ENCODE data around the gene ETFB.

ETFB gene

DNA sequence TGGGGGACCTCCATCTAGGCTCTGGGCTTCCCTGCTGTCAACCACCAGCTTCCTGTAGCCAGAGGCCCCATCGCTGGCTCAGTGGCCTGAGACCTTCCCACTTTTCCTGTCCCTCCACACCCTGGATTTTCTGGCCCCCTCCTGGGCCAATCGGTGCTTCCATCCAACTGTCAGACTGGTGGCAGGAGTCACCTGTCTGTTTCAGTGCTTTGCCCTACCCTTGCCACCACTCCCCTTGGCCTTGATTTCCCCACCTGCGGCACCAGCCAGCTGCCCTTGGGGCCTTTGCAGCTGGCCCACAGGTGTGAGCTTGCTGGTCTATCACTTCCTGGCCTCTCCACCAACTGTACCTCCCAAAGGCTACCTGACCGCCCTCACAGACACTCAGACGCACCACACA is 36.8 kb downstream of the ETFB start:
- Histone ChIP-seq H3K27ac (ENCODE audit: insufficient read depth, low read length, poor library complexity, severe bottlenecking) (no peak overlapping the region), H3K4me1 (ENCODE audit: control insufficient read depth, insufficient read depth, low read length, poor library complexity, severe bottlenecking) (peaks cover 5% of the 10 kb centered on the region), H3K27me3 (replicated peaks; ENCODE audit: control insufficient read depth, insufficient read depth, low read length, poor library complexity, severe bottlenecking) (peaks cover 32% of the 10 kb centered on the region), H3K9me3 (ENCODE audit: control insufficient read depth, low read length) (no peaks in the 10 kb centered on the region), H3K4me3 (ENCODE audit: insufficient read depth, low read depth, low read length, poor library complexity, severe bottlenecking) (no peak overlapping the region), H3K36me3 (ENCODE audit: control insufficient read depth, insufficient read depth, low read length) (no peaks in the 10 kb centered on the region)
- DNase-seq, result no peak

DNA sequence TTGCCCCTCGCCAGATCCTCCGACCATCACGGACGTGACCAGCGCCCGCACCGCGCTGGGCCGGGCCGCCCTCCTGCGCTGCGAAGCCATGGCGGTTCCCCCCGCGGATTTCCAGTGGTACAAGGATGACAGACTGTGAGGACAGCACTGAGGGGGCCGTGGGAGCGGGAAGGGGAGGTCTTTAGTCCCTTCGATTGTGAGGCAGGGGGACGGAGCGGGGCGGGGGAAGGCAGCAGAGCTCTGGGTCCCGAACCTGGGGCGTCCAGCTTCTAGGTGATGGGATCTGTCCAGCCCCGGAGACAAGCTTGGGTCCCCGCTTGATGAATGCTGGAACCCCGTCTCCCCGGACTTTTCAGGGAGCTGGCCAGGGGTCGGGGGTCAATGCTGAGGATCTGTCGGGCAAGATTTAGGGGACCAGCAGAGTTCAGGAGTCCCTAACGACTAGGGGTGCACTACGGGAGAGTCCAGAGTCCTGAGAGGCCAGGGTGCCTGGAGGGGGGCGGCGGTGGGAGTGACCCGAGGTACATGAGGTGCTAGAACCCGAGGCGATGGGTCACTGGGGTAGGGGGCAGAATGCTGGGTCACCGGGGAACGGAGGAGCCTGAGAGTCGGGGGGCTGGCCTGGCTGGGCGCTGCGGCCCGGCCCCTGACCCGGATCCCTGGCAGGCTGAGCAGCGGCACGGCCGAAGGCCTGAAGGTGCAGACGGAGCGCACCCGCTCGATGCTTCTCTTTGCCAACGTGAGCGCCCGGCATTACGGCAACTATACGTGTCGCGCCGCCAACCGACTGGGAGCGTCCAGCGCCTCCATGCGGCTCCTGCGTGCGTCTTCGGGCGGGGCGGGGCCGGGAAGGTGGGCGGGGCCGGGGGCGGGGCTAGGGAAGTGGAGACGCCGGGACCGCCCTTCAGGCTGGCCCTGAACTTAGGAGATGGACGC is 38.9 kb downstream of the ETFB start:
- H3K27me3 ChIP-seq (replicated peaks; ENCODE audit: control insufficient read depth, insufficient read depth, low read length, poor library complexity, severe bottlenecking), result peaks cover 32% of the 10 kb centered on the region
- H3K4me3 ChIP-seq (ENCODE audit: insufficient read depth, low read depth, low read length, poor library complexity, severe bottlenecking), result peak overlapping the region; percentile 22
- H3K9me3 ChIP-seq (ENCODE audit: control insufficient read depth, low read length), result no peaks in the 10 kb centered on the region
- peak in 2 of 3 donors; percentile 25 to 35 for DNase-seq
- no peak overlapping the region for H3K27ac ChIP-seq (ENCODE audit: insufficient read depth, low read length, poor library complexity, severe bottlenecking)
- H3K36me3 ChIP-seq (ENCODE audit: control insufficient read depth, insufficient read depth, low read length), result no peaks in the 10 kb centered on the region
- H3K4me1 ChIP-seq (ENCODE audit: control insufficient read depth, insufficient read depth, low read length, poor library complexity, severe bottlenecking), result peaks cover 5% of the 10 kb centered on the region

DNA sequence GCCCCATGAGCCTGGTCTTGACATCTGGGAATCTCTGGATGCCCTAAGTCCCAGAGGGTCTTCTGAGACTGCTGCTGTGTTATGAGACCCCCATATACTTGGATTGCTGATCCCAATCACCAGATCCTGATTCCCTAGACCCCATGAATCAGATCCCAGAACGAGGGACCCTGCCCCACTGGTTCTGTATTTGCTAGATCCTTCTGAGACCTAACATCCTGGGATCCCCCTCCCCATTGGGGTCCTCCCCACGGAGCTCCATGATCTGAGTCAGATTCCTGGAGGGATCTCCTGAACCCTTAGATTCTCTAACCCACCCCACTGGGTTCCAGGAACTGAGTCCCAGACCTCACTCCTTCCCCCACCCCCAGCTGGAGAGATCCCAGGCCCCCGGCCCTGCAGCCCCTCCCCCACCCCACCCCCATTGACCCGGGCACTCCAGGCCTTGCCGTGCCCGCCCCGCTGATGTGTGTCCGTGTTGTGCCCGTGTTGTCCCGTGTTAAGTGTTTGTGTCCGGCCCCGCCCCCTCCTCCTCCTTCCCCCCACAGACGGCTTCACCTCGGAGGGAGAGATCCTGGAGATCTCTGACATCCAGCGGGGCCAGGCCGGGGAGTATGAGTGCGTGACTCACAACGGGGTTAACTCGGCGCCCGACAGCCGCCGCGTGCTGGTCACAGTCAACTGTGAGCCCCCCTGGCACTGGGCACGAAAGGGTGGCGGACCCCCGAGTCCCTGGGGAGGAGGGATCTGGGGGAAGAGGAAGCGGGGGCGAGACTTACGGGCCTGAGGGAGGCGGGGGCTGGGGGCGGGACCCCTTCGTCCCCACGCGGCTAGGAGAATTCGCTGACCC is 39.7 kb downstream of the ETFB start:
- Histone ChIP-seq H3K4me3 (ENCODE audit: insufficient read depth, low read depth, low read length, poor library complexity, severe bottlenecking) (no peak overlapping the region), H3K4me1 (ENCODE audit: control insufficient read depth, insufficient read depth, low read length, poor library complexity, severe bottlenecking) (peaks cover 5% of the 10 kb centered on the region), H3K27ac (ENCODE audit: insufficient read depth, low read length, poor library complexity, severe bottlenecking) (no peak overlapping the region), H3K36me3 (ENCODE audit: control insufficient read depth, insufficient read depth, low read length) (no peaks in the 10 kb centered on the region), H3K9me3 (ENCODE audit: control insufficient read depth, low read length) (no peaks in the 10 kb centered on the region), H3K27me3 (replicated peaks; ENCODE audit: control insufficient read depth, insufficient read depth, low read length, poor library complexity, severe bottlenecking) (peaks cover 32% of the 10 kb centered on the region)
- DNase-seq, result no peak

DNA sequence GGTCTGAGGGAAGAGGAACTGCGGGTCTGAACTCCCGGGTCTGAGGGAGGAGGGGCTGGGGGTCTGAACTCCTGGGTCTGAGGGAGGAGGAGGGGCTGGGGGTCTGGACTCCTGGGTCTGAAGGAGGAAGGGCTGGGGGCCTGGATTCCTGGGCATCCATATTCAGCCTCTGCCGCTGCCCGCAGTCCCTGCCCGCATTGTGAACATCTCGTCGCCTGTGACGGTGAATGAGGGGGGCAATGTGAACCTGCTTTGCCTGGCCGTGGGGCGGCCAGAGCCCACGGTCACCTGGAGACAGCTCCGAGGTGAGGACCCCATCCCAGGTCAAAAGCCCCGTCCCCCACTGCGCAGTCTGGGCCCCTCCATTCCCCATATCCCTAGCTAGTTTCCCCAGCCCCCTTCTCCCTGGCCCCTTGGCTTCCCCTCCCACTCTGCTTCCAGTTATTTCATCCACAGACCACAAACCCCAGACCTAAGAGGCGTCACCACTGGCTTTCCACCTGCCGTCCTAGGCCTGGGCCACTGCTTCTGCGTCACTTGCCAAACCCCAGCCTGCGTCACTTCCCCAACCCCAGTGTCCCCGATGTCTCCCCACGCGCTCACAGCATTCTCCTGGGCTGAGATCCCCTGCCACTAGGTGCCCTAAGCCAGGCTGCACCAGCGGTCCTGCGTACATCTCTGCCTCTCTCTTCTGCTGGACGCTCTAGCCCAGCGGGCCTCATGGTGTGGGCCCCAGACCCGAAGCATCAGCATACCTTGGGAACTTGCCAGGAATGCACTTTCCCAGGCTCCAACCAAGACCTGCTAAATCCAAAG is 40.8 kb downstream of the ETFB start:
- H3K36me3 ChIP-seq (ENCODE audit: control insufficient read depth, insufficient read depth, low read length), result no peaks in the 10 kb centered on the region
- no peaks in the 10 kb centered on the region for H3K9me3 ChIP-seq (ENCODE audit: control insufficient read depth, low read length)
- no peak for DNase-seq
- H3K27me3 ChIP-seq (replicated peaks; ENCODE audit: control insufficient read depth, insufficient read depth, low read length, poor library complexity, severe bottlenecking), result peaks cover 32% of the 10 kb centered on the region
- no peak overlapping the region for H3K4me3 ChIP-seq (ENCODE audit: insufficient read depth, low read depth, low read length, poor library complexity, severe bottlenecking)
- no peak overlapping the region for H3K27ac ChIP-seq (ENCODE audit: insufficient read depth, low read length, poor library complexity, severe bottlenecking)
- peaks cover 5% of the 10 kb centered on the region for H3K4me1 ChIP-seq (ENCODE audit: control insufficient read depth, insufficient read depth, low read length, poor library complexity, severe bottlenecking)

DNA sequence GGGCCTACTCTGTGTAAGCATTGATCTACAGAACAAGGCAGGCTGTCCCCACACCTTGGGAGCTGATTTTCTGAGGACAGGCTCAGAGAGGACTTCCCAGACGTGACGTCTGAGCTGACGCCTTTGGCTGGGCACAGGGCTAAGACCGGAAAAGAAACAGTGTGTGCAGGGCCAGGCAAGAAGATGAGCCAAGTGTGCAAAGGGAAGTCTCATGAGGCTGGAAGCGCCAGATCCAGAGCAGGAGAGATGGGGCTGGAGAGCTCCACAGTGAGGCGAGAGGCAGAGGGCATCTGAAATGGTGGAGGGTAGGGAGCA is 42.1 kb downstream of the ETFB start:
- Histone ChIP-seq H3K36me3 (ENCODE audit: control insufficient read depth, insufficient read depth, low read length) (no peaks in the 10 kb centered on the region), H3K9me3 (ENCODE audit: control insufficient read depth, low read length) (no peaks in the 10 kb centered on the region), H3K27ac (ENCODE audit: insufficient read depth, low read length, poor library complexity, severe bottlenecking) (no peak overlapping the region), H3K4me3 (ENCODE audit: insufficient read depth, low read depth, low read length, poor library complexity, severe bottlenecking) (no peak overlapping the region), H3K4me1 (ENCODE audit: control insufficient read depth, insufficient read depth, low read length, poor library complexity, severe bottlenecking) (peaks cover 5% of the 10 kb centered on the region), H3K27me3 (replicated peaks; ENCODE audit: control insufficient read depth, insufficient read depth, low read length, poor library complexity, severe bottlenecking) (peaks cover 32% of the 10 kb centered on the region)
- DNase-seq, result no peak

DNA sequence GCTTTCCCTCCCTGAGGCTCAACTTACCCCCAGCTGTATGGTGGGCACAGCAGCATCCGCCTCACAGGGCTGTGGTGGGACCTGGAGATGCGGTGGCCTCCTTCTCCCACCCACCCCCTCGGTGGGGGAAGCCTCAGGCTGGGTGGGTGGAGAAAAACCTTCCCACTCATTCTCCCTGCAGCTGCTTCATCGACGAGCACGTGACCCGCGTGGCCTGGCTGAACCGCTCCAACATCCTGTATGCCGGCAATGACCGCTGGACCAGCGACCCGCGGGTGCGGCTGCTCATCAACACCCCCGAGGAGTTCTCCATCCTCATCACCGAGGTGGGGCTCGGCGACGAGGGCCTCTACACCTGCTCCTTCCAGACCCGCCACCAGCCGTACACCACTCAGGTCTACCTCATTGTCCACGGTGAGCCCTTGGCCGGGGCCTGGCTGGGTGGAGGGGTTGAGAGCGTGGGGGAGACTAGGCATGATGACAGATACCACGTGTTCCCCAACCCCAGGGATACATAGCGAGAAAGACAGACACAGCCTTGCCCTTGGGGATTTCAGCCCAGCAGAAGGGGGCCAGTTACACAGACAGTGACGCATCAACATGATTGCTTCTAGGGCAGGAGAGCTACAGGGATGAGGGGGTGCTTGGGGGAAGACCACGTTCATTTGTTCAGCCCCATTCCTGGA is 42.6 kb downstream of the ETFB start:
- Histone ChIP-seq H3K27ac (ENCODE audit: insufficient read depth, low read length, poor library complexity, severe bottlenecking) (no peak overlapping the region), H3K4me1 (ENCODE audit: control insufficient read depth, insufficient read depth, low read length, poor library complexity, severe bottlenecking) (peaks cover 5% of the 10 kb centered on the region), H3K4me3 (ENCODE audit: insufficient read depth, low read depth, low read length, poor library complexity, severe bottlenecking) (no peak overlapping the region), H3K36me3 (ENCODE audit: control insufficient read depth, insufficient read depth, low read length) (no peaks in the 10 kb centered on the region), H3K9me3 (ENCODE audit: control insufficient read depth, low read length) (no peaks in the 10 kb centered on the region), H3K27me3 (replicated peaks; ENCODE audit: control insufficient read depth, insufficient read depth, low read length, poor library complexity, severe bottlenecking) (peaks cover 29% of the 10 kb centered on the region)
- no peak for DNase-seq

DNA sequence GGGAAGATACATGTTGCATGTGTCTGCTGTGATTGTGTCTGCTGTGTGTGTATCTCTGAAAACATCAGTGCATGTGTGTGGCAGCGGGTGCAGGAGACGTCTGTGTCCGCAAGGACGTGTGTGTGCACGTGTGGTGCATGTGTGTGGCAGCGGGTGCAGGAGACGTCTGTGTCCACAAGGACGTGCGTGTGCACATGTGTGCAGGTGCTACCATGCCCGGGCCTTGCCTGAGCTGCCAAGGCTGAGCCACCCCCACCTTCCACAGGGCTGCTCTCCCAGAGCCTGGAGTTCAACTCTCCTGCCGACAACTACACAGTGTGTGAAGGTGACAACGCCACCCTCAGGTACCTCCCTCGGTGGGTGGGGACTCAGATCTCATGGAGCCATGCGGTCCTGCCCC is 44.4 kb downstream of the ETFB start:
- Histone ChIP-seq H3K27ac (ENCODE audit: insufficient read depth, low read length, poor library complexity, severe bottlenecking) (no peak overlapping the region), H3K9me3 (ENCODE audit: control insufficient read depth, low read length) (no peaks in the 10 kb centered on the region), H3K4me1 (ENCODE audit: control insufficient read depth, insufficient read depth, low read length, poor library complexity, severe bottlenecking) (no peaks in the 10 kb centered on the region), H3K27me3 (replicated peaks; ENCODE audit: control insufficient read depth, insufficient read depth, low read length, poor library complexity, severe bottlenecking) (peaks cover 11% of the 10 kb centered on the region), H3K36me3 (ENCODE audit: control insufficient read depth, insufficient read depth, low read length) (no peaks in the 10 kb centered on the region), H3K4me3 (ENCODE audit: insufficient read depth, low read depth, low read length, poor library complexity, severe bottlenecking) (no peak overlapping the region)
- no peak for DNase-seq

DNA sequence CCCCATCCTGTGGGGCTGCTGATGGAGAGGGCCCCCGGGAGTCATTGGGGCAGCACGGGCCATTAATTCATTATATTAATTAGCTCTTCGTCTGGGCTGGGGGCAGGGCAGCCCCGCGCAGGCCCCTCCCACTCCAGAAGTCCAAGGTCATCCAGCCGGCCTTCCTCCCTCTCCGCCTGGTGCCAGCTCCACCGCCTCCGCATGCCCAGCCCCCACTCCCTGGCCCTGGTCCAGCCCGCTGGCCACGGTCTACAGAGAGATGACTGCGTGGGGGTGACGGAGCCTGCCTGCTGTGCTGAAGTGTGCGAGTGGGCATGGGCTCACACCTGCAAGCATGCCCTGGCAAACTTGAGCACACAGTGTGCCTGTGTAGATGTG is 45.9 kb downstream of the ETFB start:
- Histone ChIP-seq H3K4me3 (ENCODE audit: insufficient read depth, low read depth, low read length, poor library complexity, severe bottlenecking) (no peak overlapping the region), H3K27ac (ENCODE audit: insufficient read depth, low read length, poor library complexity, severe bottlenecking) (no peak overlapping the region), H3K4me1 (ENCODE audit: control insufficient read depth, insufficient read depth, low read length, poor library complexity, severe bottlenecking) (no peaks in the 10 kb centered on the region), H3K27me3 (replicated peaks; ENCODE audit: control insufficient read depth, insufficient read depth, low read length, poor library complexity, severe bottlenecking) (no peaks in the 10 kb centered on the region), H3K9me3 (ENCODE audit: control insufficient read depth, low read length) (no peaks in the 10 kb centered on the region), H3K36me3 (ENCODE audit: control insufficient read depth, insufficient read depth, low read length) (no peaks in the 10 kb centered on the region)
- no peak for DNase-seq

DNA sequence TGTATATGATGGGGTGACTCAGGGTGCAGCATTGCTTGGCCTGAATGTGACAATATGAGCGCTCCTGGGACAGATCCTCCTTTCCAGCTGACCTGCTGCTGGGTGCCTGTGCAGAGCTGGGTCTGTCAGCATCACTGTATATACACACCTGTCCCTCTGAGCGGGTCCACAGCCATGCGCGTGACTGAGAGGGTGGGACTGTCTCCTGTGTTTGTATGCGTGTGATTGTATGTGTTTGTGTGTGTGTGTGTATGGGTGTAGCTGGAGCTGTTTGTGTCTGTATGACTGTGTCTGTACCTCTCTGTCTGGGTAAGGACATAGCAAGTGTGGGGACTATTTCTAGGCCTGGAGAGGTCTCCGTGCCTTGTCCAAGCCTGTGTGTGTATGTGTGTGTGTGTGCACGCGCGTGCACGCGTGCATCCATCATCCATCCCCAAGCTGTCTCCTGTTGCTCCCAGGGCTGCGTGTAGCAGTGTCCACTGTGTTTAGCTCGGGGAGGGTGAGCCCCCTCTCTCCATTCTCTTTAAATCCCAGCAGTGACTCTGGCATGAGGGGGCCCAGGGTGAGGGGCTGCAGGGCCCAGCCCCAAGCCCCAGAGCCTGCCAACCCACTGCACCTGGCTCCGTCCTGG is 46.4 kb downstream of the ETFB start:
- no peak for DNase-seq
- H3K4me3 ChIP-seq (ENCODE audit: insufficient read depth, low read depth, low read length, poor library complexity, severe bottlenecking), result no peak overlapping the region
- no peaks in the 10 kb centered on the region for H3K9me3 ChIP-seq (ENCODE audit: control insufficient read depth, low read length)
- H3K27ac ChIP-seq (ENCODE audit: insufficient read depth, low read length, poor library complexity, severe bottlenecking), result no peak overlapping the region
- H3K27me3 ChIP-seq (replicated peaks; ENCODE audit: control insufficient read depth, insufficient read depth, low read length, poor library complexity, severe bottlenecking), result no peaks in the 10 kb centered on the region
- no peaks in the 10 kb centered on the region for H3K36me3 ChIP-seq (ENCODE audit: control insufficient read depth, insufficient read depth, low read length)
- no peaks in the 10 kb centered on the region for H3K4me1 ChIP-seq (ENCODE audit: control insufficient read depth, insufficient read depth, low read length, poor library complexity, severe bottlenecking)

Data from effector memory CD4-positive, alpha-beta T cell (primary cell).